ENCODE measurements around the gene TMEM258. TPM values are rescaled to one million over a fixed set of nuclear protein-coding genes. Genes with fewer than 3 reads are reported as not detected.

The TMEM258 gene
- polyA plus RNA-seq, 1 of the 3 experiments (the other 2 are of a cell fraction): 454 TPM

- CTCF ChIA-PET: interaction anchor here (0.8 to 10.5 kb wide), 9 partner anchors 10 to 290 kb away, joined by 3 to 149 read pairs (median 5); partner anchors contain the start of genes FADS2, FEN1 and TMEM258
- Histone ChIP-seq H3F3A (replicated peaks; ENCODE audit: insufficient read depth) (peaks cover 30% of the 10 kb centered on the region), H3K27me3 (ENCODE audit: insufficient read depth) (no peaks in the 10 kb centered on the region), H4K20me1 (ENCODE audit: insufficient read depth) (no peaks in the 10 kb centered on the region), H3K79me2 (ENCODE audit: insufficient read depth) (peaks cover 16% of the 10 kb centered on the region; the same call in 1 of the 2 replicates), H3K9me2 (no peaks in the 10 kb centered on the region), H3K9me3 (no peaks in the 10 kb centered on the region), H2AFZ (ENCODE audit: low read depth) (peak overlapping the region; percentile 91; the same call in 1 of the 2 replicates), H3K4me1 (ENCODE audit: control insufficient read depth in 1 of 2, insufficient read depth in 2 of 2, low read depth in 1 of 2, low read length in 1 of 2) (peaks cover 17 to 19% of the 10 kb centered on the region in 2 experiments; a peak in 3 of 4 replicates), H3K4me3 (ENCODE audit: low read depth in 2 of 2, low read length in 1 of 2) (peak overlapping the region; percentile 83 to 87), H3K27ac (ENCODE audit: low read depth in 2 of 2, low read length in 1 of 2) (peak overlapping the region; percentile 68 to 98), H3K36me3 (replicated peaks in 1 of 2; ENCODE audit: control insufficient read depth in 1 of 2, insufficient read depth in 2 of 2, low read length in 1 of 2) (peaks cover 0 to 5% of the 10 kb centered on the region in 2 experiments), H3K9ac (peak overlapping the region; percentile 81), H3K4me2 (peak overlapping the region; percentile 98)
- no peak for DNase-seq
- TF ChIP-seq FOXJ3 (CRISPR knock-in tag; IDR thresholded peaks at IDR 0.05): no peak
- TF ChIP-seq TAF1 (IDR thresholded peaks at IDR 0.05; ENCODE audit: borderline replicate concordance, low read depth, low read length): no peak
- TF ChIP-seq SMC3 (IDR thresholded peaks at IDR 0.05; ENCODE audit: low read depth, low read length): no peak
- TF ChIP-seq, protein P1, sequence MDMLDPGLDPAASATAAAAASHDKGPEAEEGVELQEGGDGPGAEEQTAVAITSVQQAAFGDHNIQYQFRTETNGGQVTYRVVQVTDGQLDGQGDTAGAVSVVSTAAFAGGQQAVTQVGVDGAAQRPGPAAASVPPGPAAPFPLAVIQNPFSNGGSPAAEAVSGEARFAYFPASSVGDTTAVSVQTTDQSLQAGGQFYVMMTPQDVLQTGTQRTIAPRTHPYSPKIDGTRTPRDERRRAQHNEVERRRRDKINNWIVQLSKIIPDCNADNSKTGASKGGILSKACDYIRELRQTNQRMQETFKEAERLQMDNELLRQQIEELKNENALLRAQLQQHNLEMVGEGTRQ (IDR thresholded peaks at IDR 0.05; ENCODE audit: borderline replicate concordance, low read depth, low read length): no peak
- TF ChIP-seq MXI1 (IDR thresholded peaks at IDR 0.05; ENCODE audit: low read depth, low read length): no peak
- no peak for TF ChIP-seq YY1 (IDR thresholded peaks at IDR 0.05; ENCODE audit: low read depth)
- TF ChIP-seq, protein P2, sequence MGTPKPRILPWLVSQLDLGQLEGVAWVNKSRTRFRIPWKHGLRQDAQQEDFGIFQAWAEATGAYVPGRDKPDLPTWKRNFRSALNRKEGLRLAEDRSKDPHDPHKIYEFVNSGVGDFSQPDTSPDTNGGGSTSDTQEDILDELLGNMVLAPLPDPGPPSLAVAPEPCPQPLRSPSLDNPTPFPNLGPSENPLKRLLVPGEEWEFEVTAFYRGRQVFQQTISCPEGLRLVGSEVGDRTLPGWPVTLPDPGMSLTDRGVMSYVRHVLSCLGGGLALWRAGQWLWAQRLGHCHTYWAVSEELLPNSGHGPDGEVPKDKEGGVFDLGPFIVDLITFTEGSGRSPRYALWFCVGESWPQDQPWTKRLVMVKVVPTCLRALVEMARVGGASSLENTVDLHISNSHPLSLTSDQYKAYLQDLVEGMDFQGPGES (IDR thresholded peaks at IDR 0.05; ENCODE audit: low read depth, low read length): no peak
- TF ChIP-seq GATA2 (CRISPR knock-in tag; IDR thresholded peaks at IDR 0.05): no peak
- no peak for TF ChIP-seq FOSL2 (IDR thresholded peaks at IDR 0.05; ENCODE audit: borderline replicate concordance, low read depth)
- TF ChIP-seq, protein P3, sequence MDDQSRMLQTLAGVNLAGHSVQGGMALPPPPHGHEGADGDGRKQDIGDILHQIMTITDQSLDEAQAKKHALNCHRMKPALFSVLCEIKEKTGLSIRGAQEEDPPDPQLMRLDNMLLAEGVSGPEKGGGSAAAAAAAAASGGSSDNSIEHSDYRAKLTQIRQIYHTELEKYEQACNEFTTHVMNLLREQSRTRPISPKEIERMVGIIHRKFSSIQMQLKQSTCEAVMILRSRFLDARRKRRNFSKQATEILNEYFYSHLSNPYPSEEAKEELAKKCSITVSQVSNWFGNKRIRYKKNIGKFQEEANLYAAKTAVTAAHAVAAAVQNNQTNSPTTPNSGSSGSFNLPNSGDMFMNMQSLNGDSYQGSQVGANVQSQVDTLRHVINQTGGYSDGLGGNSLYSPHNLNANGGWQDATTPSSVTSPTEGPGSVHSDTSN (IDR thresholded peaks at IDR 0.05): no peak
- 68% methylated on average over 6 of the region's 6 CpGs for WGBS (ENCODE audit: low lambda C conversion rate)
- POLR2A ChIA-PET: interaction anchor here (0.6 to 4.9 kb wide), 6 partner anchors 10 to 74 kb away, joined by 3 to 84 read pairs (median 20); partner anchors contain the start of genes FADS2, FEN1 and TMEM258
These were observed 25.2 kb upstream of the TMEM258 start for GRCh38 chr11:61817471-61818202.

Measured in SK-N-SH (cell line).